BJ (cell line): ENCODE data around the gene POMGNT2. TPM values are rescaled to one million over a fixed set of nuclear protein-coding genes. Genes with fewer than 3 reads are reported as not detected.

ENCODE experiments used
- CTCF ChIA-PET: fragments of 350-600 bp; formaldehyde crosslinking; extraction: SDS; loops from one replicate; lab custom pipeline; 2021; ENCODE audit warnings: antibody characterized with exemption, inconsistent platforms; lab: Yijun Ruan, JAX
- POLR2A ChIA-PET: fragments of 300-600 bp; sonication (Branson Sonifier 250); formaldehyde crosslinking; extraction: SDS; loops from one replicate; lab custom pipeline; 2021; ENCODE audit warnings: antibody characterized with exemption; lab: Charles Lee
- DNase-seq: peaks from one replicate; pipeline ENCODE4 v3.0.0-alpha.2; 2011; ENCODE audit warnings: low read depth
- H3K27me3 ChIP-seq: 2 replicates; pipeline ENCODE4 v1.6.0; 2011; ENCODE audit warnings: low read length; ENCODE audit not compliant: control insufficient read depth, insufficient read depth
- H3K36me3 ChIP-seq: 2 replicates; pipeline ENCODE4 v1.5.1; 2011; ENCODE audit warnings: low read length; ENCODE audit not compliant: control insufficient read depth, insufficient read depth
- H3K4me3 ChIP-seq: 2 replicates; pipeline ENCODE4 v1.5.1; 2011; ENCODE audit warnings: low read depth, mild to moderate bottlenecking, control low read depth, low read length
- polyA plus RNA-seq: library from polyadenylated mRNA; depleted of rRNA; stranded (reverse); fragments of >200 nt; gene quantifications from 2 replicates; pipeline ENCODE4 v1.2.3, GENCODE V29; 2011
- TF ChIP-seq, protein P1 (sequence below): IDR thresholded peaks from 2 replicates; pipeline ENCODE4 v1.5.1; 2011; ENCODE audit warnings: low read depth, mild to moderate bottlenecking, control low read depth, inconsistent platforms, low read length, moderate library complexity; ENCODE audit not compliant: insufficient read depth

Gene POMGNT2
- polyA plus RNA-seq, 1 experiment = 20.0 TPM

DNA sequence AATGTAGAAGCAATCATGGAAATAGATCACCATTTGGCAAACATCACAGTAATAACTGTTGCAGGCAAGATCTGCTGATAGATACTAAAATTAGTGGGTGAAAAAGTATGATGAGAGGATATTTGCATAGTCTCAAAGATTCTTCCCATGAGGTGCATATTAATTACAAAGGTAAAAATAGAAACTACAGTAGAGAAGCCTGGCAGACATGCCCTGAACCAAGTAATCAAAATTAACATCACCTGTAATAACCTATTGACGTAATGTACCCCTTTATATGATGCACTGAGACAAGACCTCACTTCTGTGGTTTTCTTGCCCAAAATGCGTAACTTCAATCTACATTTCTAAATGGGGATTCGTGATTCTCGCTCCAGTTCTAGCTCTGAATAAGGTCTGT lies 14.4 kb downstream of the POMGNT2 start:
- no peak for DNase-seq
- Histone ChIP-seq H3K27me3 (no peaks in the 10 kb centered on the region), H3K4me3 (no peak overlapping the region), H3K36me3 (no peaks in the 10 kb centered on the region)
- TF ChIP-seq, protein P1, sequence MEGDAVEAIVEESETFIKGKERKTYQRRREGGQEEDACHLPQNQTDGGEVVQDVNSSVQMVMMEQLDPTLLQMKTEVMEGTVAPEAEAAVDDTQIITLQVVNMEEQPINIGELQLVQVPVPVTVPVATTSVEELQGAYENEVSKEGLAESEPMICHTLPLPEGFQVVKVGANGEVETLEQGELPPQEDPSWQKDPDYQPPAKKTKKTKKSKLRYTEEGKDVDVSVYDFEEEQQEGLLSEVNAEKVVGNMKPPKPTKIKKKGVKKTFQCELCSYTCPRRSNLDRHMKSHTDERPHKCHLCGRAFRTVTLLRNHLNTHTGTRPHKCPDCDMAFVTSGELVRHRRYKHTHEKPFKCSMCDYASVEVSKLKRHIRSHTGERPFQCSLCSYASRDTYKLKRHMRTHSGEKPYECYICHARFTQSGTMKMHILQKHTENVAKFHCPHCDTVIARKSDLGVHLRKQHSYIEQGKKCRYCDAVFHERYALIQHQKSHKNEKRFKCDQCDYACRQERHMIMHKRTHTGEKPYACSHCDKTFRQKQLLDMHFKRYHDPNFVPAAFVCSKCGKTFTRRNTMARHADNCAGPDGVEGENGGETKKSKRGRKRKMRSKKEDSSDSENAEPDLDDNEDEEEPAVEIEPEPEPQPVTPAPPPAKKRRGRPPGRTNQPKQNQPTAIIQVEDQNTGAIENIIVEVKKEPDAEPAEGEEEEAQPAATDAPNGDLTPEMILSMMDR = no peak
- CTCF ChIA-PET = interaction anchor here (0.6 kb wide), 1 partner anchor 70 kb away, joined by 3 read pairs; no protein-coding TSS in a partner anchor
- POLR2A ChIA-PET = no interaction called here

DNA sequence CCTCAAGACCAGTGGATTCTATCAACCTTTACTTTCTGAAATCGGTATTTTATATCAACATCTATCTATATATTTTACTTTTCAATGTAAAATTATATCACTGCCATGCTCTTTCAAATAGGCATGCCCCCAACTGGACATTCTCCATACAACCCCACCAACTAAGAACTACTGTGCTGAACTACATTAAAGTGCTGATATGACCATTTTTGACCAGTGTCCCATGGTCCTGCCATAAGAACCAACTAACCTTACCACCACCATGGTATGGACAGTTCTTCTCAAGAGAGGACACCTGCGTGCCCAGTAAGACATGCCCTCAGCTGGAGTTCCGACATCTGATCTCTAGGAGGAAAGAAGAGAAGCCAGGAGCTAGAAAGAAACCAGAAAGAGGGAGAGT lies 15.6 kb downstream of the POMGNT2 start:
- CTCF ChIA-PET = no interaction called here
- no peak for DNase-seq
- POLR2A ChIA-PET = no interaction called here
- TF ChIP-seq, protein P1 = no peak
- no peak overlapping the region for H3K4me3 ChIP-seq
- H3K27me3 ChIP-seq = no peaks in the 10 kb centered on the region
- H3K36me3 ChIP-seq = no peaks in the 10 kb centered on the region

DNA sequence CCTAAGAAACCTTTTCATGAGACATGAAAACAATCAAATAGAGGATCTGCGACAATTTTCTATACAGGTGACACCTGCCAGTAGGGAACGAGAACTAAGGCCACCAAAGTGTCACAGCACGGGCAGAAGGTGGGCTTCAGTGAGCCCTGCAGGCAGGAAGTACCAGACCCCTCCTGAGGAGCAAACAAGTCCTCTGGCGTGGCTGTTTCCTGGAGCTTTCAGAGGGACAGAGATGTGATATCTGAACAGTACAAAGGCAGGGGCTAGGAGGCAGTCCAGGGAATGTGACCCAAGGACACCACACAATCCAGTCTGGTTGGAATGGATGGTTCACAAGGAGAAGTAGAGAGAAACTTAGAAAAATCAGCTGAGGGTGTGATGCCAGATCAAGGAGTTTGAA lies 16.8 kb downstream of the POMGNT2 start:
- POLR2A ChIA-PET = no interaction called here
- DNase-seq = no peak
- H3K36me3 ChIP-seq = no peaks in the 10 kb centered on the region
- CTCF ChIA-PET = interaction anchor here (5.3 kb wide), 1 partner anchor 127 kb away, joined by 15 read pairs; no protein-coding TSS in a partner anchor
- TF ChIP-seq, protein P1 = no peak
- no peaks in the 10 kb centered on the region for H3K27me3 ChIP-seq
- H3K4me3 ChIP-seq = no peak overlapping the region

DNA sequence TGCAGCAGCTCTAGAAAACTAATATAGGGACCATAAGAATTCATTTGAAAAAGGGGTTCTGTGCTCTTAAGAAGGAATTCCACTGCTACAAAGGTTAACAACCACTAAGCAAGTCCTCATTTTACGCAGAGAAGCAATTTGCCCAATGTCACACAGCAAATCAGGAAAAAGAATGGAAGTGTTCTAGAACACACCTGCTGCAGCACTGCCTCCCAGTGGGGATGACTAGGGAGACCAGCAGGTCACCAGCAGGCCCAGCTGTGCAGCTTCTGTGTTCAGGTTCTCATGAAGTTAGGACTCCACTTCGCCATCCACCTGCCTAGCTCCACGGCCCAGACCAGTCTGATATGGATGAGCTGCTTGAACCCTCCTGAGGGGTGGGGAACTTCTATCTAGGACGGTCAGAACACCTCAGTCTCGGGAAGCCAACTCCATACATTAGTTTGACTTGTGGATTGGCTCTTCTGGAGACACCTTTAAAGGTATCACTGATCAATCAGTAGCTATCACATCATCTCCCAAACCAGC lies 18.6 kb downstream of the POMGNT2 start:
- Histone ChIP-seq H3K36me3 (no peaks in the 10 kb centered on the region), H3K4me3 (no peak overlapping the region), H3K27me3 (no peaks in the 10 kb centered on the region)
- CTCF ChIA-PET = interaction anchor here (0.7 to 5.3 kb wide), 3 partner anchors 27 to 126 kb away, joined by 3 to 15 read pairs (median 3); no protein-coding TSS in a partner anchor
- no peak for DNase-seq
- TF ChIP-seq, protein P1 = no peak
- POLR2A ChIA-PET = no interaction called here

DNA sequence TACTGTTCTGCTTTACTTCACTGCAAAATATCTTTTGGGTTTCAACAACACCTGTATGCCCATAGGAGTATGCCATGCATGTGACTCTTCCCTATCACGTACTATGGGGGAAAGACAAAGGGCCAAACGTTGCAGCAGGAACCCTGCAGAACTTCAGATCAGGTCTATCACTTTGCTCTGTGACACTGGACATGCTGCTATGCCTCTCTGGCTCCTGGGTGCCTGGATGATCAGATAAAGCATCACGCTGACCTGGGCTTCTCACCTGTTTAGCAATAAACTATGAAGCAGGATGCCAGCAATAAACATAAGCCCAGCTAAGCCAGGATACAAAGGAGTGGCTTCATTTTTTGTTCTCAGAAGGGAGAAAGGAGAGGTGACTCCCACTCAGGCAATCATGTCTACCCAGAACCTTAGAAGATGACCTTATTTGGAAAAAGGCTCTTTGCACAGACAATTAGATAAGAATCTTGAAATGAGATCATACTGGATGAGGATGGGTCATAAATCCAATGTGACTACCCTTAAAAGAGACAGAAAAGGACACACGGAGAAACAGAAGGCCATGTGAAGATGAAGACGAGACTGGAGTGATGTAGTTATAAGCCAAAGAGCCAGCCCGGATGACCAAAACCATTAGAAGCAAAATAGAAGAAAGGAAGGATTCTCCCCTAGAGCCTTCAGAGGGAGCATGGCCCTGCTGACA lies 19.3 kb downstream of the POMGNT2 start:
- POLR2A ChIA-PET = no interaction called here

More for the DNA sequence above, 19.3 kb downstream of the POMGNT2 start:
- no peak for DNase-seq
- Histone ChIP-seq H3K4me3 (no peak overlapping the region), H3K36me3 (no peaks in the 10 kb centered on the region), H3K27me3 (no peaks in the 10 kb centered on the region)
- TF ChIP-seq, protein P1 = no peak
- CTCF ChIA-PET = interaction anchor here (1.1 to 5.3 kb wide), 3 partner anchors 10 to 125 kb away, joined by 3 to 15 read pairs (median 6); no protein-coding TSS in a partner anchor
